OCI-LY7 (cell line): ENCODE measurements around the gene MSRB1. TPM values are rescaled to one million over a fixed set of nuclear protein-coding genes. Genes with fewer than 3 reads are reported as not detected.
"Not testable (repeated sequence)": the region's sequence is repeated elsewhere in the genome, so short reads cannot be mapped to it uniquely, and the experiment has no call there.

Experiments used
- BruUV-seq: library from RNA; stranded (reverse); fragments of 400-500 nt; replicated peaks from 2 replicates; lab custom pipeline; 2021; lab: Mats Ljungman, UMichigan
- CTCF ChIA-PET: fragments of 300-600 bp; sonication (Branson Sonifier 250); formaldehyde crosslinking; loops from one replicate; lab custom pipeline; 2022; ENCODE audit warnings: antibody characterized with exemption; ENCODE audit not compliant: unreplicated experiment; lab: Charles Lee
- POLR2A ChIA-PET: fragments of 300-600 bp; sonication (Branson Sonifier 250); formaldehyde crosslinking; loops from one replicate; lab custom pipeline; 2022; ENCODE audit warnings: antibody characterized with exemption; lab: Charles Lee
- DNase-seq: peaks from one replicate; pipeline ENCODE4 v3.0.0-alpha.2; 2015; ENCODE audit warnings: low spot score
- H2AFZ ChIP-seq: fragments of 200-600 bp; sonication (generic), shearing (Covaris generic); 2 replicates; pipeline ENCODE4 v1.6.1; 2014; ENCODE audit warnings: mild to moderate bottlenecking, antibody characterized with exemption, low read length, moderate library complexity
- H3K27ac ChIP-seq: fragments of 200-600 bp; sonication (generic); 2 replicates; pipeline ENCODE4 v1.5.1; 2014; ENCODE audit warnings: mixed run types, low read depth, mild to moderate bottlenecking, moderate library complexity, low read length, inconsistent platforms; ENCODE audit not compliant: poor library complexity, severe bottlenecking
- H3K36me3 ChIP-seq: fragments of 200-600 bp; sonication (generic); 2 replicates; pipeline ENCODE4 v1.6.1; 2014; ENCODE audit warnings: mild to moderate bottlenecking, antibody characterized with exemption, low read length, moderate library complexity, mixed read lengths; ENCODE audit not compliant: insufficient read depth
- H3K4me1 ChIP-seq: fragments of 200-600 bp; sonication (generic); 2 replicates; pipeline ENCODE4 v1.5.1; 2014; ENCODE audit warnings: mild to moderate bottlenecking, low read length; ENCODE audit not compliant: insufficient read depth, poor library complexity, severe bottlenecking
- H3K4me2 ChIP-seq: fragments of 200-600 bp; sonication (generic); 2 replicates; pipeline ENCODE4 v1.6.1; 2014; ENCODE audit warnings: mild to moderate bottlenecking, low read length
- H3K4me3 ChIP-seq: fragments of 200-600 bp; sonication (generic); 2 replicates; pipeline ENCODE4 v1.5.1; 2014; ENCODE audit warnings: mild to moderate bottlenecking, low read depth, low read length; ENCODE audit not compliant: poor library complexity, severe bottlenecking
- H3K79me2 ChIP-seq: fragments of 200-600 bp; sonication (generic); 2 replicates; pipeline ENCODE4 v1.6.1; 2016; ENCODE audit warnings: low read depth, mild to moderate bottlenecking, low read length, moderate library complexity, mixed read lengths; ENCODE audit not compliant: insufficient read depth
- H3K9me2 ChIP-seq: fragments of 200-600 bp; sonication (generic); 2 replicates; pipeline ENCODE4 v1.6.1; 2016; ENCODE audit warnings: mild to moderate bottlenecking, low read length, mixed read lengths; ENCODE audit not compliant: insufficient read depth
- H3K9me3 ChIP-seq: fragments of 200-600 bp; sonication (generic); 2 replicates; pipeline ENCODE4 v1.6.1; 2014; ENCODE audit warnings: mild to moderate bottlenecking, mixed run types, low read length, mixed read lengths
- H4K20me1 ChIP-seq: fragments of 200-600 bp; sonication (generic); 2 replicates; pipeline ENCODE4 v1.6.1; 2014; ENCODE audit warnings: mild to moderate bottlenecking, antibody characterized with exemption, low read length, moderate library complexity, mixed read lengths; ENCODE audit not compliant: insufficient read depth
- EZH2phosphoT487 ChIP-seq: fragments of 200-600 bp; sonication (generic); IDR thresholded peaks from 2 replicates; pipeline ENCODE4 v1.6.1; 2018; ENCODE audit warnings: low read depth, borderline replicate concordance, mild to moderate bottlenecking, mixed run types, antibody characterized with exemption, low read length, moderate library complexity, mixed read lengths
- intact Hi-C: fragments of 100-400 bp; cut with micrococcal nuclease; formaldehyde crosslinking; loops from one replicate; pipeline ENCODE4 v1.10.0; 2022; ENCODE audit not compliant: unreplicated experiment
- total RNA-seq, 2 experiments: library from RNA; depleted of rRNA in 1 of 2; stranded (reverse); fragments of >200 nt in 1 of 2; shearing (Covaris generic) in 1 of 2; gene quantifications; 2 replicates each; pipeline ENCODE4 v1.2.3, GENCODE V29; 2014 to 2022
- TF ChIP-seq, protein P1 (sequence below): fragments of 200-600 bp; sonication (generic); conservative IDR thresholded peaks from 2 replicates; pipeline ENCODE4 v1.5.1; 2014; ENCODE audit warnings: mild to moderate bottlenecking, antibody characterized with exemption, low read length, moderate library complexity, mixed read lengths

The MSRB1 gene
- total RNA-seq, 2 experiments from 2014 or later = 9.0 to 17.6 TPM

- Histone ChIP-seq H3K4me1 (peaks cover 18% of the 10 kb centered on the region), H3K36me3 (no peaks in the 10 kb centered on the region), H2AFZ (no peak overlapping the region), H3K79me2 (no peaks in the 10 kb centered on the region), H3K27ac (no peak overlapping the region), H3K4me3 (no peak overlapping the region), H3K4me2 (no peak overlapping the region), H3K9me2 (no peaks in the 10 kb centered on the region), H3K9me3 (no peaks in the 10 kb centered on the region), H4K20me1 (no peaks in the 10 kb centered on the region)
- POLR2A ChIA-PET = interaction anchor here (0.7 to 1.3 kb wide), 2 partner anchors 24 to 211 kb away, joined by 4 to 6 read pairs; partner anchors contain the start of gene RPS2
- intact Hi-C loops = loop anchor here (5.0 kb wide), 1 partner anchor 158 kb away; the partner anchor contains the start of genes NUBP2 and SPSB3
- no peak for DNase-seq
- BruUV-seq = no TSS peak
- CTCF ChIA-PET = interaction anchor here (0.6 to 1.0 kb wide), 3 partner anchors 32 to 1204 kb away, joined by 3 to 4 read pairs (median 3); no protein-coding TSS in a partner anchor
- TF ChIP-seq, protein P1, sequence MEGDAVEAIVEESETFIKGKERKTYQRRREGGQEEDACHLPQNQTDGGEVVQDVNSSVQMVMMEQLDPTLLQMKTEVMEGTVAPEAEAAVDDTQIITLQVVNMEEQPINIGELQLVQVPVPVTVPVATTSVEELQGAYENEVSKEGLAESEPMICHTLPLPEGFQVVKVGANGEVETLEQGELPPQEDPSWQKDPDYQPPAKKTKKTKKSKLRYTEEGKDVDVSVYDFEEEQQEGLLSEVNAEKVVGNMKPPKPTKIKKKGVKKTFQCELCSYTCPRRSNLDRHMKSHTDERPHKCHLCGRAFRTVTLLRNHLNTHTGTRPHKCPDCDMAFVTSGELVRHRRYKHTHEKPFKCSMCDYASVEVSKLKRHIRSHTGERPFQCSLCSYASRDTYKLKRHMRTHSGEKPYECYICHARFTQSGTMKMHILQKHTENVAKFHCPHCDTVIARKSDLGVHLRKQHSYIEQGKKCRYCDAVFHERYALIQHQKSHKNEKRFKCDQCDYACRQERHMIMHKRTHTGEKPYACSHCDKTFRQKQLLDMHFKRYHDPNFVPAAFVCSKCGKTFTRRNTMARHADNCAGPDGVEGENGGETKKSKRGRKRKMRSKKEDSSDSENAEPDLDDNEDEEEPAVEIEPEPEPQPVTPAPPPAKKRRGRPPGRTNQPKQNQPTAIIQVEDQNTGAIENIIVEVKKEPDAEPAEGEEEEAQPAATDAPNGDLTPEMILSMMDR = no peak
Measured at GRCh38 chr16:1940273-1941161, 2.5 kb downstream of the MSRB1 start.

DNA sequence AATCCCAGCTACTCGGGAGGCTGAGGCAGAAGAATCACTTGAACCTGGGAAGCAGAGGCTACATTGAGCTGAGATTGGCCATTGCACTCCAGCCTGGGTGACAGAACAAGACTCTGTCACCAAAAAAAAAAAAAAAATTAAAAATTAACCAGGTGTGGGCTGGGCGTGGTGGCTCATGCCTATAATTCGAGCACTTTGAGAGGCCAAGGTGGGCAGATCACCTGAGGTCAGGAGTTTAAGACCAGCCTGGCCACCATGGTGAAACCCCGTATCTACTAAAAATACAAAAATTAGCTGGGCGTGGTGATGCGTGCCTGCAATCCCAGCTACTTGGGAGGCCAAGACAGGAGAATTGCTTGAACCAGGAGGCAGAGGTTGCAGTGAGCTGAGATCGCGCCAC, 3.2 kb downstream of the MSRB1 start:
- not testable (repeated sequence) for H3K4me3 ChIP-seq, H3K79me2 ChIP-seq, H3K4me2 ChIP-seq, H4K20me1 ChIP-seq, BruUV-seq, H3K27ac ChIP-seq, H3K36me3 ChIP-seq, H3K9me3 ChIP-seq, DNase-seq, H3K9me2 ChIP-seq, H2AFZ ChIP-seq
- ChIA-PET POLR2A (interaction anchor here (0.6 to 0.8 kb wide), 3 partner anchors 9 to 212 kb away, joined by 3 to 4 read pairs (median 3); no protein-coding TSS in a partner anchor), CTCF (interaction anchor here (0.6 kb wide), 1 partner anchor 85 kb away, joined by 4 read pairs; no protein-coding TSS in a partner anchor)
- intact Hi-C loops = loop anchor here (5.0 kb wide), 1 partner anchor 158 kb away; the partner anchor contains the start of genes NUBP2 and SPSB3
- peaks cover 18% of the 10 kb centered on the region for H3K4me1 ChIP-seq

DNA sequence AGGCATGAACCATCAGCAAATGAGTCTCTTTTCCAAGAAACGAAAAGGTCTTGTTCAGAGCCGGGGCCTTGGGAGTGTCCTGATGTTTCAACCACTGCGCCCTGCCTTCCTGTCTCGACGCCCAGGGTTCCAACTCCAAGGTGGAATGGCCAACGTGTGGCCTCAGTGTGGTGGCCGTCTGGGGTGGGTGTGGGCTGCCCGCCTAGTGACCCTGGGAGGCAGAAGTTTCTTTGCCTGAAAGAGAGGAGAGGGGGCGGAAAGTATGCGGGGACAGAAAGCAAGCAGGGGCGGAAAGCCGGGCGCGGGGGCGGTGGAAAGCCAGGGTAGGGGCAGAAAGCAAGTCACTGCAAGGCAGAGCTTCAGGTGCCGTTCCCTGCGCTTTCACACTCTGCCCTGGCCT, 4.1 kb downstream of the MSRB1 start:
- Histone ChIP-seq H3K4me3 (no peak overlapping the region), H3K79me2 (no peaks in the 10 kb centered on the region), H3K4me2 (no peak overlapping the region), H3K9me3 (no peaks in the 10 kb centered on the region), H3K36me3 (no peaks in the 10 kb centered on the region), H3K4me1 (peaks cover 18% of the 10 kb centered on the region), H4K20me1 (no peaks in the 10 kb centered on the region), H2AFZ (no peak overlapping the region), H3K9me2 (no peaks in the 10 kb centered on the region), H3K27ac (no peak overlapping the region)
- no TSS peak for BruUV-seq
- ChIA-PET CTCF (no interaction called here), POLR2A (interaction anchor here (0.5 kb wide), 2 partner anchors 9 to 17 kb away, joined by 3 read pairs; no protein-coding TSS in a partner anchor)
- intact Hi-C loops = no loop called here
- DNase-seq = no peak
- TF ChIP-seq, protein P1 = no peak
- TF ChIP-seq EZH2phosphoT487 = no peak
